Sciatic nerve (tissue), 2 donors: ENCODE measurements around the gene CENPA. TPM values are rescaled to one million over a fixed set of nuclear protein-coding genes. Genes with fewer than 3 reads are reported as not detected.
"Not testable (repeated sequence)": the region's sequence is repeated elsewhere in the genome, so short reads cannot be mapped to it uniquely, and the experiment has no call there.

Source experiments
- ATAC-seq: fragments of 200-7000 bp; cut with Tn5 transposase; one replicate; pipeline ENCODE4 v1.9.1; 2020; ENCODE audit warnings: mild to moderate bottlenecking, moderate library complexity
- DNase-seq: peaks from one replicate; pipeline ENCODE4 v3.0.0-alpha.2; 2020; ENCODE audit warnings: low spot score
- intact Hi-C: fragments of 100-400 bp; cut with DNase I; formaldehyde crosslinking; loops from one replicate; pipeline ENCODE4 v1.14.2; 2022
- total RNA-seq: library from RNA; stranded (reverse); fragmentation: NEBNext Ultra II Directional; extraction: Animal tissue kit (Norgen Biotek cat#: 25700); gene quantifications from one replicate; pipeline ENCODE4 v1.2.1, GENCODE V29; 2021
- donor health status: DM: no; HTN: no; CAD: no.
- donor health status: DM: no; HTN: no; CAD: no.

Gene CENPA
- total RNA-seq, 1 donor from 2014 or later: 0.31 TPM

DNA sequence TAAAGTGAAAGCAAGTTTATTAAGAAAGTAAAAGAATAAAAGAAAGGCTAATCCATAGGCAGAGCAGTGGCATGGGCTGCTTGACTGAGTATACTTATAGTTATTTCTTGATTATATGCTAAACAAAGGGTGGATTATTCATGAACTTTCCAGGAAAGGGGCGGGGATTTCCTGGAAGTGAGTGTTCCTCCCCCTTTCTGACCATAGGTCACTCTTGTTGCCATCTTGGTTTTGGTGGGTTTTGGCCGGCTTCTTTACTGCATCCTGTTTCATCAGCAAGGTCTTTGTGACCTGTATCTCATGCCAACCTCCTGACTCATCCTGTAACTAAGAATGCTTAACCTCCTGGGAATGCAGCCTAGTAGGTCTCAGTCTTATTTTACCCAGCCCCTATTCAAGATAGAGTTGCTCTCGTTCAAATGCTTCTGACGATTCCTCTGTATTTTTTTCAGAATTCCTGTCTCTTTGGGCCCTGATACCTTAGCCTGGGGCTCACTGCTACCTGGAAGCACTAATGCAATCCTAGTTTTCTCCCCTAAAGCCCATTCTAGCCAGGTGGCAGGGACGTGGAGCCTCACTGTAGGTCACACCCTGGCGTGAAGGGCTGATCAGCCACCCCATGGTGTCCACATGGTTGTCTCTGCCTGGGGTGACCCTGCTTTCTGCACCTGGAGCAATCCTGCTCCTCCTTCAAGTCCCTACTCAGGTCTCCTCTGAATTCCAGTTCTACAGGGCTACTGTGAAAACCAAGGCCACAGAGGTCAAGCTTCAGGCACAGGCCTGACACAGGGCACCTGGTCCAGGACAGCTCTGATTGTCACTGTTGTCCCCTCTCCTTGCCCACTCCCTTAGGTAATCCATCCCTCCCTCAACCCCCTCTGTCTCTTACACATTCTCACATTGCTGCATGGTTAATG lies 27.7 kb upstream of the CENPA start:
- ATAC-seq (peak; percentile 76), DNase-seq (no peak)
- intact Hi-C loops: no loop called here

DNA sequence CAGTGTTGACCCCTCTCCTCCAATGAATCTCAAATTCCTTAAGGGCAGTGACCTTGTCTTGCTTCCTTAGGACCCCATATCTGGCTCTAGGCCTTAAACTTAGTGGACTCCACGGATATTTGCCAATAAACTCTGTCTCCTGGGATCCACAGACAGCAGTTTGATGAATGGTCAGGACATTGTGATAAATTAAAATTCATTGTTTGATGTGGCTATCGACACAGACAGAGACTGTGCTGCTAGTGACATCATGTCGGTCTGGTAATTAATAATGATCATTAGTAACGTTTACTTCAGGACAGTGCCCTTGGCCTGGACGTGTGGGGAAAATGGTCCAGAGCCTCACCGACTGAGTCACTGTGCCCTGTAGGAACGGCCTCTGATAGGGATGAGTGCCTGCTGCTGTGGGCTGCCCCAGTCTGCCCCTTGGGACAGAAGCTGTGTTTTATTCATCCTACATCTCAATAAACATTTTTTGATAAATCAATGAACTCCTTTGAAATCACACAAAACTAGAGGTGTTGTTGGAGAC lies 27.0 kb upstream of the CENPA start:
- intact Hi-C loops: no loop called here
- ATAC-seq: no peak
- no peak for DNase-seq

GRCh38 chr2:26759845-26760244 lies 26.0 kb upstream of the CENPA start:
- no peak for DNase-seq
- ATAC-seq: no peak
- intact Hi-C loops: no loop called here

GRCh38 chr2:26760991-26761390 lies 24.9 kb upstream of the CENPA start:
- ATAC-seq, DNase-seq, intact Hi-C loops: not testable (repeated sequence)

DNA sequence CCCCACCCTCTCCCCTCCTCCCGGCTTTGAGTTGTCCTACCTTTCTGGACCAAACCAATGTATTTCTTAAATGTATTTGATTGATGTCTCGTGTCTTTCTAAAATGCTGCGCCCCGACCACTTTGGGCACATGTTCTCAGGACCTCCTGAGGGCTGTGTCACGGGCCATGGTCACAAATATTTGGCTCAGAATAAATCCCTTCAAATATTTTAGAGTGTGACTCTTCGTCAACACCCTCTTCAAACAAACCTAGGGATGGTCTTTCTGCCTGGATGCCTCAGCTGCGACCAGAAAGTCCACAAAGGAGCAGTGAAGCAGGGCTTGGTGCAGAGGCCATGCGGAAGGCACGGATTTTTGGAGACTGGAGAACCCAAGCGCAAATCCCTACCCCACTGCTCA lies 22.8 kb upstream of the CENPA start:
- intact Hi-C loops: no loop called here
- no peak for ATAC-seq

DNA sequence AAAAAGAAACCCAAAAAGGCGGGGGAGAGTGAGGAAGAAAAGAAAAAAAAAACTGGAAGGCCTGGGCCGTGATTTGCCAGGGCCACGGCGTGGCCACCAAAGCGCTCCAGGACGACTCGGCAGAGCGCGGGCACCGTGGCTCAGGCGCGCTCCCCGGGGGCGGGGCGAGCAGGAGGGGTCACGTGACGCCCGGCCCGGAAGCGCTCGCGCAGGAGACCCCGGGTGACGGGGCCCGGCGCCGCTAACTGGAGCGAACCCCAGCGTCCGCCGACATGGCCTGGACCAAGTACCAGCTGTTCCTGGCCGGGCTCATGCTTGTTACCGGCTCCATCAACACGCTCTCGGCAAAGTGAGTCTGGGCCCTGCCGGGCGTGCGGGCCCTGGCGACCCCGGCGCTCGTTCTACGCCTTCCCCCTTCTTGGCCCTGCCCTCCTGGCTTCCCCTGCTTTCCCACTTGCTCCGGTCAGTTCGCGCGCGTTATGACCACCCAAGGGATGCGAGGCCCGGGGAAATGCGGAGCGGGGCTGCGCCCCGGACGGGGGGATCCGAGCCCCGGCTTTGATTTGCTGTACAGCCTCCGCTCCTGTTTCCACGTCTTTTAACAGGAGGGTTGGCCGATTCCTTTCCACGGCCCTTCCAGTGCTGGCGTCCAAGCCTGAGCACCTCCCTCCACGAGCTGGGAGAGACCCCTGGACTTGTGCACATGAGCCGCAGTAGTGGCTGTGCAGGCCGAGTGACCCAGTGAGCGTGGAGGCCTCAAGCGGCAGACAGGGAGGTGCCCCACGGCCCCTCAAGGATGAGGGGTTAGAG lies 21.6 kb upstream of the CENPA start, which contains the start of gene SLC35F6:
SLC35F6 (plus strand) TSS at position 207 of the 810 bp plus-strand sequence; CDS start at position 273, 66 bp downstream.
- peak; percentile 94 for ATAC-seq
- intact Hi-C loops: no loop called here
- peak; percentile 89 for DNase-seq

More for the DNA sequence above, 22.8 kb upstream of the CENPA start:
- DNase-seq: no peak

DNA sequence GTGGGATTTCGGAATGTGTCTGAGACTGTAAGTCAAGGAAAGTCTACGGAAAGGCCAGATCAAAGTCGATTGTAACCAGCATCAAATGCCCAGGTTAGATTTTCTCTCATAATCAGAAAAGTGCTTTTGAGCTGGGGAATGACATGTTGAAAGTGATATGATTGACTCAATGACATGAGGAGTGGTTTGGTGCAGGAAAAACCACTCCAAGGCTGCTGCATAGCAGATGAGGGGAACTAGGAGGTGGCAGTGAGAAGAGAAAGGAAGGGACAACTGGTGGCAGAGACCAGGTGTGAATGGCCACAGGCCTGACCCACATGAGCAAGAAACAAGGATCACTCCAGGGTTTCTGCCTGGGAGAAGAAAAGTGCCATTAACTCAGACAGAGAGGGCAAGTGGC lies 20.9 kb upstream of the CENPA start:
- no peak for DNase-seq
- intact Hi-C loops: no loop called here
- ATAC-seq: no peak

DNA sequence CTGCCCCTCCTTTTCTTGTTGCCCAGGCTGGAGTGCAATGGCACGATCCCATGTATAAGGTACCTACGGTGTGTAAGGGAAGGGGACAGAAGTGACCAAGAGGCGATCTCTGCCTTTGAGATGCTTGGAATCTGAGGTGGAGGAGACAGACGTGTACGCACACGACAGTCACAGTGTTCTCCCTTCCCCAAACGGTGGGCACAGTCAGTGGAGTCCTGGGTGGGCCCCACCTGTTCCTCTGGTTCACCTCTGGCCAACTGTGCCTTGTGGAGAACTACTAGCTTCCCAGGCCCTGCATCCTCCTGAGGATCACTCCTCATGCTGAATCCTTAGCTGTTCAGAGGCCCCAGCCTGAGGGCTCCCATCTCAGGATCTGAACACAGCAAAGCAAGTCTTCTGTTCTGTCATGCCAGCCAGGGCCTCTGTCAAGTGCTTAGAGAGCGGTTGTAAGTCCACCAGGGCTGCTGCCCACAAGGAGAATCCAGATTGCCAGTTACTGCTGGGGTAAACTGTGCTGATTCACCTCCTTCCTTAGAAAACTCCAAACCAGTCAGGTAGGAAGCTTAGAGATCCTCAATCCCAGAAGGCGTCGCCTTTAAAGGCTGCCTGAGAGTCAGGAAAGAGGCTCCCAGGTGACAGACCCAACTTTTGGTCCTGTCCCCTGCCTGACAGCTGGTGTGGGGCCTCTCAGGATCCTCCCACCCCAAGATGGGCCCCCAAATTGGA lies 20.2 kb upstream of the CENPA start:
- intact Hi-C loops: no loop called here
- DNase-seq: no peak

DNA sequence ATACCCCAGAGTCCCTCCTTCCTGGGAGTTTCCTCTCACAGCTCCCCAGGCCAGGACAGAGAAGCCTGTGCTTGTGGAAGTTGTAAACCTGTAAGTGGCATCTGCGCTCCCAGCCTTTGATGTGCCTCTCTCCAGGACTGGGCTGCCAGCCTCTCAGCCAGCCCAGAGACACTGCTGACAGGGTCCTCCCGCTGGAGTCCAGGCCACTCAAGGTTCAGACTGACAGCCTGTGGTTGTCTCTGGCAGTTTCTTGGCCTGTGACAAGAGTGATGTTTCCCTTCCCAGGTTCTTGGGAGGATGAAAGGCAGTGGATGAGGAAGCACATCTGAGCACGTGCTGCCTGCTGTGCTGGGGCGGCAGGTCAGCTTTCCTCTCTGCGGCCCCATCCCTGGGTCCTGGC lies 18.7 kb upstream of the CENPA start:
- no peak for DNase-seq
- intact Hi-C loops: no loop called here
- ATAC-seq: no peak

More for the DNA sequence above, 20.2 kb upstream of the CENPA start:
- ATAC-seq: no peak

- DNase-seq (no peak), ATAC-seq (no peak)
- intact Hi-C loops: no loop called here
Measured at GRCh38 chr2:26767894-26768487, 17.9 kb upstream of the CENPA start.

DNA sequence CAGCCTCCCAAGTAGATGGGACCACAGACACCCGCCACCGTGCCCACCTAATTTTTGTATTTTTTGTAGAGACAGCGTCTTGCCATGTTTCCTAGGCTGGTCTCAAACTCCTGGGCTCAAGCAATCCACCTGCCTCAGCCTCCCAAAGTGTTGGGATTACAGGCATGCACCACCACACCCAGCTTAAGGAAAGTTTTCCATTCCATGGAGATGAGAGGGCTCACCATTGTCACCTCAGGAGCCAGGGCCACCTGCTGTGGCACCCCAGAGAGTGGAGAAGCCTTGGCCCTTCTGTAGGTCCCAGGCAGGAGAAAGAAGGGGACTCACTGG lies 17.1 kb upstream of the CENPA start:
- intact Hi-C loops: no loop called here

DNA sequence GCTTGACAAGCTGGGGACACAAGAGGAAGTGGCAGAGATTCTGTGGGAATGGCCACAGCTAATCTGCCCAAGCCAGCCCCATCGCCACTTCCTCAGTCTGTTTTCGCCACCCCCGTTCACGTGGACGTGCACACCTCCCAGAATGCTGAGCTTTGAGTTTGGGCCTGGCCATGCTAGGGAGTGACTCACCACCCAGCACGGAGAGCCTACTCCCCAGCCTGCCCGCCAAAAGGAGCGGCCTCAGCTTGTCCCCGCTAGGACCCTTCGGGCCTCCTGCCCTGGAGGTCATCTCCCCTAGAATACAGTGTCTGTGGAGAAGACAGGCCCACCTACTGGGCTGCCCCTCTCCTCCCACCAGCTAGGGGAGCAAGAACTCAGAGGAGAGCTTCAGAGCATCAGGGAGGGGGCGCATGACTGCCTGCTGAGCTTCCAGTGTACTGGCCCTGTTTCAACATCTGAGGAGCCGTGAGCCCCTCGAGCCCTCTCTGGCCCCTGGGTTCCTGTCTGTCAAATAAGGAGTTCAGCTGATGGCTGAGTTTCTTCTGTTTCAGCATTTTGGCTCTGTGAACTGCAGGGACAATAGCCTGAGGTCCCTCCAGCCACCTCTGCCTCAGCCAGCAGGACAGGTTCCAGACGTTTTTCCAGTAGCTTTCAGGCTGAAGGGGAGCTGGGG lies 16.6 kb upstream of the CENPA start:
- peak; percentile 67 for ATAC-seq
- intact Hi-C loops: no loop called here

More for the DNA sequence above, 17.1 kb upstream of the CENPA start:
- ATAC-seq: no peak
- DNase-seq: no peak

GRCh38 chr2:26770986-26771586 lies 14.8 kb upstream of the CENPA start:
- ATAC-seq (peak; percentile 75), DNase-seq (peak; percentile 93)

More for the DNA sequence above, 16.6 kb upstream of the CENPA start:
- DNase-seq: peak; percentile 89

DNA sequence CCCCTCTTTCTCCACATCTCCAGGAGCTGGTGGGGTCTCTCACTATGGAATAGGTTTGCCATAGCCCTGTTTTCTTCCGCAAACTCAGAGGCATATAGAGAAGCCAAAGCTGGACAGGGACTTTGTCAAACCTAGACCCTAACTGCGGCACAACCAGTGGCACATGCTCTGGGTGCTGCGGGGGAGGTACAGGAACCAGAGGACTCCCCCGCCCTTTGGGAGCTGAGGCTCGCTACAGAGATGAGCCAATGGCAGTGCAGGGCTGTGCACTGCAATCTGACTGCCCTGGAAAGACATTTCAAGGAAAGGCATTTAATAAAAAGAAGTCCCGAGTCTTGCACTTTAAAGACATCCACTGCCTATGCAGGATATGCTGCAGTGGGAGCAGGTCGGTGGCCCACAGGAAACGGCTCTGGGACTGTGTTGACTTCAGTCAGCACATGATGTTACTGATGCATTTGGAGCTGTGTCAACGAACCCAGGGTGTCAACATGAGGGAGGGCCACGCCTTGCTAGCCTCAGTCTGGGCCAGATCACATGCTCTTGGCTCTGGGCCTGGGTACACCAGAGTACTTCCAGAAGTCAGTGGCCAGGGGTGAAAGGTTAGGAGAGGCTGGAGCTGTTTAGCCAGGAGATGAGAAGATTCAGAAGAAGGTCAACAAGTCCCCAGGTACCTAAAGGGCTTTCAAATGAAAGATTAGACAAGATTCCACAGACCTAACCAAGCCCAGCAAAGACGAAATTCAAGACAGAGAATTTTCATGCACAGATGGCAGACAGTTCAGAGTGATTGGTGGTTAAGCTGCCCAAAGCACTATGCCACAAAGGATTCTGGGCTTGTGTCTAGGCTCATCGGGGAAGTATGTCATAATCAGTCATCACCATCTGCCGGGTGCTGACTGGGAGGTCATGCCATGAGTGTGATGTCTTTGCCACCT lies 13.5 kb upstream of the CENPA start:
- ATAC-seq (peak; percentile 95), DNase-seq (peak; percentile 96)
- intact Hi-C loops: no loop called here

More at GRCh38 chr2:26770986-26771586, 14.8 kb upstream of the CENPA start:
- intact Hi-C loops: no loop called here

DNA sequence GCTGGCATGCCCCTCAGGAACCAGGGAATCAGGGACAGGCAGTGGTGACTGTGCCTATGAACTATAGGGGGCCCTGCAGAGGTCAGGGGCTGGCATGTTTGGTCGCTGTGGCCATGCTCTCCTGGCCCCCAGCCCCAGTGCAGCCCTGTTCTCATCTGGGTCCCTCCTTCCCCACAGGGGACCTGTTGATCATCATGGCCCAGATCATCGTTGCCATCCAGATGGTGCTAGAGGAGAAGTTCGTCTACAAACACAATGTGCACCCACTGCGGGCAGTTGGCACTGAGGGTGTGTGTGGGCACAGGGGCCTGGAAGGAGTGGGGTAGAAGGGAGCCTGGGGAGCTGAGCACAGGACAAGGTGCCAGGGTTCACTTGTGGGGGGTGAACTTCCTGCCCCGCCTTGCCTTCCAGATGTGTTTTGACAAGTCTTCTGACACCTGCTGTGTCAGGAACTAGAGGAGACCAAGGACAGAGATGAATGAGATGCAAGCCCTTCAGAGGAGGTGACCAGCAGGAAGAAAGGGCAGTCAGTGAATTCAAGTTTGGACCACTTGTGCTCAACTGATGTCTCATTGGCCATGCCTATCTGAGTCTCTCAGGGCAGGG lies 9.6 kb upstream of the CENPA start:
- intact Hi-C loops: no loop called here
- DNase-seq (no peak), ATAC-seq (no peak)

DNA sequence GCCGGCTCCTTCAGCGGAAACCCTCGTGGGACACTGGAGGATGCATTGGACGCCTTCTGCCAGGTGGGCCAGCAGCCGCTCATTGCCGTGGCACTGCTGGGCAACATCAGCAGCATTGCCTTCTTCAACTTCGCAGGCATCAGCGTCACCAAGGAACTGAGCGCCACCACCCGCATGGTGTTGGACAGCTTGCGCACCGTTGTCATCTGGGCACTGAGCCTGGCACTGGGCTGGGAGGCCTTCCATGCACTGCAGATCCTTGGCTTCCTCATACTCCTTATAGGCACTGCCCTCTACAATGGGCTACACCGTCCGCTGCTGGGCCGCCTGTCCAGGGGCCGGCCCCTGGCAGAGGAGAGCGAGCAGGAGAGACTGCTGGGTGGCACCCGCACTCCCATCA lies 7.8 kb upstream of the CENPA start:
- ATAC-seq (peak; percentile 15), DNase-seq (no peak)
- intact Hi-C loops: no loop called here
